HG03439 (cell line): ENCODE data around the gene CPLX3.
"Not testable (repeated sequence)": the region's sequence is repeated elsewhere in the genome, so short reads cannot be mapped to it uniquely, and the experiment has no call there.

Experiments
- ATAC-seq: cut with Tn5 transposase; IDR thresholded peaks from one replicate; pipeline ENCODE4 v1.9.1; 2021; ENCODE audit warnings: mild to moderate bottlenecking, moderate library complexity; ENCODE audit not compliant: unreplicated experiment

Gene CPLX3

DNA sequence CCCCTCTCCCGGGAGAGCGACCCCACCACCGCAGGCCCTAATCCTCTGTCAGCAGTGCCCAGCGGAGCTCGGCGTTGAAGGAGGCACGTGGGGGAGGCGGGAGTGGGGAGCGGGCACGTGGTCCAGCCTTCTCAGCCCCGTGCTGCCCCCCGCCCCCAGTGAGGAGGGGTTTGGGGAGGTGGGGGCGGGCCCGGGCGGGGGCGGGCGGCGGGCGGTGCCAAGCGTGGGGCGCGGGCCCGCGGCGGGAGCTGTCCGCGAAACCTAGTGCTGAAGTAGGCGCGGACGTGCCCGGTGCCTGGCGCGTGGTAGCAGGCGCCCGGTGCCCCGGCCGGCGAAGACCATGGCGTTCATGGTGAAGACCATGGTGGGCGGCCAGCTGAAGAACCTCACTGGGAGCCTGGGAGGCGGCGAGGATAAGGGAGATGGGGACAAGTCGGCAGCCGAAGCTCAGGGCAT, at the start of gene CPLX3:
TSS of gene CPLX3 (plus strand) at position 264 of the 456 bp plus-strand sequence. CDS start at position 341, 77 bp downstream.
- ATAC-seq, result no peak

DNA sequence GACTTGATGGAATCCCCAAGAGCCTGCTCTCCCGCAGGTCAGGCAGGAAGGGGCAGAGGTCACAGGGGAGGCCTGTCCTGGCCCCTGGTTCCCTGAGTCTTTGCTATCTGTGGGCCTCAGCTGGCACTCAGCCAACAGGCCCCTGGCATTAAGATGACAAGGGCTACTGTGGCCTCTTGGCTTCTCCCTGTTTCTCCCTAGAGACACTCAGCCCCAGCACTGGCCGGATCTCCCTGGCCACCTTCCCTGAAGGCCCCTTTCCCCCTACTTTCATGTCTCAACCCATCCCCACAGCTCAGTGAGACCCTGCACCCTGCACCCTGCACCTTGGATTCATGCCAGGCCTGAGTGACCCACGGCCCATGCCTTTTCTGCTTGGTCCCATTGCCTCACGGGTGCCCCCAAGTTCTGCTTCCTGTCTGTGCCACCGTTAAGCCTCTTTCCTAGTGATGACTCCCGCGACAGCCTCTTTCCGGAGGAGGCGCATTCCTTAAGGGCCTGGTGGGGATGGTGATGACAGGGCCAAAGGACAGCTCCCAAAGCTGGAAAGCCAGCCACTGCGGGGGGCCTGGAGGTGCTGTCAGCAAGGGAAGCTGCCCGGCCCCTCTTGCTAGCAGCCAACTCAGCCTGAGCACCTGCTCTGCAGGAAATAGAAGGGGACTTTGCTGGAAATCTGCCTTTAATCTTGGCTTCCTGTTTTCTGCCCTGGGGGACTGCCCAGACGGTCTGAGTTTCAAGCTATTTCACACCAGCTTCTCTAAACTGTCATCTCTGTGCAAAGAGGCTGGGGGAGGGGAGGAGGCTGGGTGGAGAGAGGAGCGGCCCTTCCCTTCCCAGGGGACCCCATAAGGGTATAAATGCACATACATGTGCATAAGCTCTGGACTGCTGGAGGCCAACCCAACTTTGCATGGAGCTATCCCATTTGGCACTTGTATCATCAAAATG, 49.3 kb upstream of the CPLX3 start:
- ATAC-seq, result no peak

- ATAC-seq, result no peak
Observed at GRCh38 chr15:74777769-74778598, 48.4 kb upstream of the CPLX3 start.

DNA sequence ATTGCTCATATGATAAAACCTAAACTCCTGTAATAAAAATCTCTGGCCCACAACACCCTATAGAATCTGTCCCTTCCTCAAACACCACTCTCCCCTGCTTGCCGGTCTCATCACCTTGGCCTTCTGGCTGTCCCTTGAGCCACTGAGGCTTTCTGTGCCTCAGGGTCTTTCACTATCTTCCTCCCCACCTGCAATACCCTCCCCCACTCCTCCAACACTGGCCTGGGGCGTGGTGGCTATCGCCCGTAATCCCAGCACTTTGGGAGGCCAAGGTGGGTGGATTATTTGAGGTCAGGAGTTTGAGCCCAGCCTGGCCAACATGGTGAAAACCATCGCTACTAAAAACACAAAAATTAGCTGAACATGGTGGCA, 47.8 kb upstream of the CPLX3 start:
- no peak for ATAC-seq

DNA sequence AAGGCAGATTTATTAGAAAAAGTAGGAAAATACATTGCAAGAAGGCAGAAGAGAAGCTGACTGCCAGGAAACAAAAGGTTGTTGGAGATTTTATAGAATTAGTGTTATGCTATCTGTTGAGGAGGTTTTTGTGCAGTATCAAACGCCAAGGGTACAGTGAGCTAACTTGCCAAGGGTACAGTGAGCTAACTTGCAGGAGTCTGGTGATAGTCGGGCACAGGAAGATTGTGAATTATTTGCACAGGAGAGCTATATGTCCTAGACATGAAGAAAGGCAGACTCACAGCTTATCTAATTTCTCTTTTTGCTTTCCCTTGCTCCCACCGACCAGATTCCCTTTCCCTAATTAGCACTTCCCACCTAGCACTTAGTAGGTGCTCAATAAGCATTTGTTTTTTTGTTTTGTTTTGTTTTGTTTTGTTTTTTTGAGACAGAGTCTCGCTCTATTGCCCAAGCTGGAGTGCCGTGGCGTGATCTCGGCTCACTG, 47.2 kb upstream of the CPLX3 start:
- ATAC-seq, result no peak

DNA sequence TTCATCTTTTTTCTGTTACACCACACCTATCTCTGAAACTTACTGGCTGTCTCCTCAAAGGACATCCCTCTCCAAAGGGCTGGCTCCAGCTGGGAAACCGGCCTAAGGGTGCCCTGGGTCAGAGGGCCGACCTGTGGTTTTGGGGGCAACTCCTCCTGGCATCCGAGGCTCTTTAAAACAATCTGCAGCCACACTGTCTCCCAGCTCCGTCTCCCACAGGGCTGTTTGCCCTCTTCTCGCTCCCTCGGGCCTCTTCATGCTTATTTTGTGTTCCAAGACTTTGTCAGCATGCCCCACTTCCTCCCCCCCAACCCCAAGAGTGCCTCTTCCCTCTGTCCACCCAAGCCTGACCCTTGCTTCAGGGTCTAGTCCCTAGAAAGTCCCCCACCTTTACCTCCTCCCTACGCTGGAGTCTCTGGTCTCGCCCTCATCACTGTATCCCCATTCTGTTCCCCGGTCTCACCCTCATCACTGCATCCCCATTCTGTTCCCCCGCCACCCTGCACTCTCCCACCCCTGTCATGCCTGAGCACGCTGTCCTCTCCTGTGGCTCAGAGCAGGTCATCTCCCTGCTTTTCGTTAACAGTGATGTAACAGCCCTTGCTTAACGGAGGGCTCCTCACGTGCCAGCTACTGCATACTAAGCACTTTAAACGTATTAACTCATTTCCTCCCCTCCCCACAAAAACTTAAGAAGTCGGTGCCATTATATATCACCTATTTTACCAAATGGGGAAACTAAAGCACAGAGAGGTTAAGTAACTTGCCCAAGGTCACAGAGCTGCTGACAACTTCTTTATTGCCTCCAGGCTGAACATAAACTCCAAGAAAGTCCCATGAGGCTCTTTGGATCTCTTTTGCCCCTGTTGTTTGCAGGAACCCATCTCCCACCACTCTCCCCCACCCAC, 45.6 kb upstream of the CPLX3 start:
- ATAC-seq, result no peak

DNA sequence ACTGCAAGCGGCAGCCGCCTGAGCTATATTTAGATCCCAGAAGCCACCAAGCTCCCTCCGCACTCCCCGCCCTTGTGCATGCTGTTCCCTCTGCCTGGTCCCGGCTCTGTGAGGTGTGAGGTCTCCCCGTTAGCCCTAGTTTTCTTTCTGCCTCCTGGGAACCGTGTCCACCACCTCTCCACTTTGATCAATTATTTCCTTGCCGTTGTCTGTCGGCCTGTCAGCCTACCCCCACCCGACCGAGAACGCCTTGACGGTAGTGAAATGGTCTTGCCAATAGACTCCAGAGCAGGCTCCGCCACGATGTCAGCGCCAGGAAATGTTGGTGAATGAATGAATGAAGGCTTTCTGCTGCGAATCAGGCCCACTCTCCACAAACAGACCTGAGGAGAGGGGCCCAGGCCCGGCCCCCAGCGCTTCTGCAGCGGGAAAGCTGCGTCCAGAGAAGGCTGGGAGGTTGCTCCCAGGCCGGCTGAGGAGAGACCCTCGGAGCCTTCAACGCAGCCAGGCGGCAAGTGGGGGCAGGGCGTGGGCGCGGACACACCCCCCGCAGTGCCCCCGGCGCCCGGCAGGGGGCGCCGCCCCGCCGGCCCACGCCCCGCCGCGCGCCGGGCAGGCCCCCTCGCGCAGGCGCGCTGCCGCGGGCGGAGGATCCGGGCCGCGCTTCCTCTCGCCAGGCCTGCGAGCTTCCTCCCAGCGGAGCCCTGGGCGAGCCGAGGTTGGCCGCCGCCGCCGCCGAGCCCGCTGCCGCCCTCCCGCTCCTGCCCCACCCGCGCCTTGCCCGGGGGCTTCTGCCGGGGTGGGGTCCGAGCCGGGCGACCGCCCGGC, 44.8 kb upstream of the CPLX3 start, which contains the start of gene CSK:
TSS of gene CSK (plus strand) at position 650 of the 828 bp plus-strand sequence. CDS start 16,218 bp downstream, outside the sequence.
- ATAC-seq, result peak; percentile 38

GRCh38 chr15:74782259-74783071, 44.0 kb upstream of the CPLX3 start:
- ATAC-seq, result peak; percentile 9

GRCh38 chr15:74783072-74783807, 43.2 kb upstream of the CPLX3 start:
- no peak for ATAC-seq

GRCh38 chr15:74783808-74784175, 42.6 kb upstream of the CPLX3 start:
- ATAC-seq, result no peak

DNA sequence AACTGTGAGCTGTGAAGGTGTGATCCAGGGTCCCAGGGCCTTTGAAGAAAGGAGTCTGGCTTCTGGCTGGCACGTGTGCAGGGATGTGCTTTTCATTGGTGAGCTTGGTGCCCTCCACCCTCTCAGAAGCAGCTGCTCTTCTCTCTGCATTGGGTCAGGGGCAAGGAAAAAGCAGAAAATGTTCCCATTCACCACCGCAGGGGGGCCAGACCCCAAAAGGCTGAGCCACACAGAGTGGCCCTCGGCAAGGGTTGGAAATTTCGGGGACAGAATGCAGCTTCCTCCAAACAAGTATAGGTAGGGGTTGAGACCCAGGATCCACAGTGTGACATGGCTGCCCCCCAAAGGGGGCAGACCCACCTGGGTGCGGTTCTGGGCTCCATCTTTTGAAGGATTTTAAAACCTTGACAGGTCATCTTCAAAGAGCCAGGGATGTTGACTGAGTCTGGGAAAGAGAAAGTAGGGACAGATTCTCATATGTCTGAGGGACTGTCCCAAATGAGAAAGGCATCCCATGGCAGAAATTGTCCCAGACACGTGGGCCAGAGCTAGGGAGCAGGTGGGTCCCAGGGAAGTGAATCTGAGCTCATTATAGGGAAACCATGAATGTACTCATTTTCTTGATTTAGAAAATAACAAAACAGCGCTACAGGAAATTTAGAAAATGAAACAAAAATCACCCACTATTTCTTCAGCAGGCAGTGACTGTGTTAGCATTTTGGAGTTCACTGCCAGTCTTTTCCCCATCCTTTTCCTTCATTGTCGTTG, 41.8 kb upstream of the CPLX3 start:
- no peak for ATAC-seq

DNA sequence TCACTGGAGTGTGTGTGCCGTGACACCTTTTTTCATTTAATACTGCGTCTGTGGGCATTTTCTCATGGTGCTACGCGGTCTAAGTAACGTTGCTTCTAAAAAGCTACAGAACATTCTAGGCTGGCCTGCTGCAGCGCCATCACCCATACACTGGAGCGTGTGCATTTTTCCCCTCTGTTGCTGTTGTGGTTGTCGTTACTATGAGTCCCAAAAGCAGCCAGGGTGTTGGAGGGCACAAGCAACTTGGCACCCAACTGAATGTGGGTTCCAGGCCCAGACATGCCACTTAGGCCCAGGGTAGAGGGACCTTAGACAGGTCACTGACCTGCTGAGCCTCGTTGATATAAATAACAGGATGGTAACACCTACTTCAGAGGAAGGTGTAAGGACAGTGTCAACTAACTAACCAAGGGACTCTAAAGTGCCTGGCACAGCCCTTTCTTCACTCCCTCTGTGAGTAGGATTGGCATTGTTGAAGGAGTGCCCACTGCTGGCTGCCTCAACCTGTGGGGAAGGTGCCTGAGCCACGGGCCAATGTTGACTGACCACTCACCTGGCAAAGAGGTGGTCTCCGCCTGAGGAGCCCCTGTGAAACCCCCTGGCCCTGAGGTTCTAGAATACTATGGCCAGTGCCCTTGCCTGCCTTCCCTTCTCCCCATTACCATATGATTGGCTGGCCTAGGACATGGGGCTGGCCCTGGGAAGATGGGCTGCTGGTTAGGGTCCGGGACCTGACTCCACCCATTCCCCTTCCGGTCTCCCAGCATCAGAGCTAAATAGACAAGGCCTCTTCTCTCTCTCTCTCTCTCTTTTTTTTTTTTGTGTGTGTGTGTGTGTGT, 41.0 kb upstream of the CPLX3 start:
- ATAC-seq, result no peak

DNA sequence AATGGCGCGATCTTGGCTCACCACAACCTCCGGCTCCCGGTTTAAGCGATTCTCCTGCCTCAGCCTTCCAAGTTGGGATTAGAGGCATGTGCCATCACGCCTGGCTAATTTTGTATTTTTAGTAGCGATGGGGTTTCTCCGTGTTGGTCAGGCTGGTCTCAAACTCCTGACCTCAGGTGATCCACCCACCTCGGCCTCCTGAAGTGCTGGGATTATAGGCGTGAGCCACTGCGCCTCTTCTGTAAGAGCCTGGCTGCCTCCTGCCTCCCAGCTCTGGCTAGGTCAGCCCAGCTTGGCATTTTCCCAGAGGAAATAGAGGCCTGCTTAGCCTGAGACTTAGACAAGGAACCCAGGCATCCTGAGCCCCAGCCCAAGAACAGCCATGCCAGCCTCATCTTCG, 40.3 kb upstream of the CPLX3 start:
- ATAC-seq, result not testable (repeated sequence)

GRCh38 chr15:74786551-74787165, 39.8 kb upstream of the CPLX3 start:
- ATAC-seq, result no peak

GRCh38 chr15:74787251-74788041, 39.0 kb upstream of the CPLX3 start:
- peak; percentile 39 for ATAC-seq
